ENCODE measurements around the gene GNAQ. TPM values are rescaled to one million over a fixed set of nuclear protein-coding genes. Genes with fewer than 3 reads are reported as not detected.

Gene GNAQ
- total and polyA plus RNA-seq, 8 donors = 55.5 to 95.5 (median 62.8) TPM

DNA sequence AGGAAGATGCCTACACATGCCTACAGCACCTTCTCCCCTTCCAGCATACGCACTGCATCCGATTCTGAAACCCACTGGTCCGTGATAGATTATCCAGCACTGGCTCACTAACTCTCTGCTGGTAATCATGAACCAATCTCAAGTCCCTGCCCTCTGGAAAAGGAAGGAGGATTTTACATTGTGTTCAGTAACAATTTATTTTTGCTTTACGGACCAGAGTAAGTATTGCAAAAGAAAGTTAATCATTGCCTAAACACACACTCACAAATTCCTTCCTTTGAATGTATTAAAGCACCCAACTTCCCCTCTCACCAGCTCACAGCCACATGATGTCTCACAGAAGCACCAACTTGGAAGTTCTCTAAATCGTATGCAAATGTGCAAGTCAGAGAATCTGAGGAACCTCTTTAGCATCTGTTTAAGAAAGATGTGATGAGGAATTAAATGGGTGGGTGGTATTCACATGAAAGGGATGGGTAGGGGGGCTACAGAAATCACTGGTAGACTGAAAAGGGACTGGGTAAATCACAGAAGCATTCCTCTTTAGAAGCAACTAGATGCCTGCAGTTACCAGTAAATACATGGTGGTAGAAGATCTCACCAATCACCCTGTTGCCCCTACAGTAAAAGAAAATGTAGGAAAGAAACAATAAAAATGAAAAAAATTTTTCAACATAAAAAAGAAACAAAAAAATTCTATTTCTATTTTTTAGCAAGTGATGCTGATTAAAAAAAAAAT is 8.4 kb downstream of the GNAQ start:
- no peak for TF ChIP-seq CTCF (IDR thresholded peaks at IDR 0.05)
- peak overlapping the region; percentile 82 to 83 for H3K27ac ChIP-seq
- intact Hi-C loops (cut with DNase I) = no loop called here
- H3K4me3 ChIP-seq = peak overlapping the region in 1 of 2 donors; percentile 12
- H3K27me3 ChIP-seq = no peaks in the 10 kb centered on the region
- DNase-seq (peak in 2 of 4 donors; percentile 52 to 60), ATAC-seq (peak; percentile 75)
- no peaks in the 10 kb centered on the region for H3K9me3 ChIP-seq
- H3K4me1 ChIP-seq = peaks cover 42 to 96% of the 10 kb centered on the region in 2 donors
- H3K36me3 ChIP-seq = no peaks in the 10 kb centered on the region

GRCh38 chr9:78021697-78022096 is 9.9 kb downstream of the GNAQ start:
- Histone ChIP-seq H3K27me3 (no peaks in the 10 kb centered on the region), H3K36me3 (no peaks in the 10 kb centered on the region), H3K4me1 (peaks cover 38 to 94% of the 10 kb centered on the region in 2 donors), H3K27ac (peak overlapping the region; percentile 58 to 83), H3K9me3 (no peaks in the 10 kb centered on the region), H3K4me3 (peak overlapping the region in 1 of 2 donors; percentile 12)
- peak in 3 of 4 donors; percentile 18 to 78 (median 58) for DNase-seq
- ATAC-seq = peak; percentile 80
- intact Hi-C loops (cut with DNase I) = no loop called here
- TF ChIP-seq CTCF (IDR thresholded peaks at IDR 0.05) = peak in 1 of 2 donors; percentile 14

DNA sequence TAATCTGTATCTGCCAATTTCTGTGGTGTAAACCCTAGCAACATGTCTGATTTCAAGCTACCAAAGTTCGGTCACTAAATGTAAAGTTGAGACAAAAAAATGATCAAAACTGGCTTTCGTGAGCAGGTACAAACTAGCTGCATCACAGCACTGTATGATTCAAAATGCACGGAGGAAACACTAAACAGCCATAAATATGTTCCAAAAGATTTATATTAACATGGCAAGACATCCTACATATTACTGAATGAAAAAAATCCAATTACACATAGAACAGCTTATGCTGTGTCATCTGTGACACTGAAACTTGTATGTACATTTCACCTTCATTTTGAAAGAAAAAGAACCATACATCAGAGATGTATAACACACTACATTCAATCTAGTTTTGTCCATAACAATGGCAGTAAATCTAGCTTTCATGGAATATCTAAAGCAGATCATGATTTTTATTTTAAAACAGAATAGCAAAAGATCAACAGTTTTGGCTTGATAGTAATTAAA is 14.4 kb downstream of the GNAQ start:
- TF ChIP-seq CTCF (IDR thresholded peaks at IDR 0.05) = no peak
- no peak overlapping the region for H3K4me3 ChIP-seq
- H3K36me3 ChIP-seq = no peaks in the 10 kb centered on the region
- no peaks in the 10 kb centered on the region for H3K27me3 ChIP-seq
- peaks cover 11 to 94% of the 10 kb centered on the region in 2 donors for H3K4me1 ChIP-seq
- ATAC-seq = no peak
- no peaks in the 10 kb centered on the region for H3K9me3 ChIP-seq
- intact Hi-C loops (cut with DNase I) = no loop called here
- no peak for DNase-seq
- H3K27ac ChIP-seq = peak overlapping the region in 1 of 2 donors; percentile 30

DNA sequence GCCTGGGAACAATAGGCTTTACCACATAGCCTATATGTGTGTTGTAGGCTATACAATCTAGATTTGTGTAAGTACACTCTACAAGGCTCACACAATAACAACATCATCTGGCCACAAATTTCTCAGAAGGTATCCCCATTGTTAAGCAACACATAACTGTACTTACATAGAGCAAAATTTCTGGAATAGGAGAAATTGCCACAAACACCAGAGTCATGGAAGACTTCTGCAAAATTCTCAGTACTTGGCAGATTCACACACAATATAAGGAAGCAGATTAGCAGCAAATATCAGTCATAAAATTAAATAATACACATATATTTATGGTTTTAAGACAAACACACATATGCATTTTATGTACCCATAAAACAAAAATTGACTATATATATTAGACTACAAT is 16.4 kb downstream of the GNAQ start:
- Histone ChIP-seq H3K27ac (peak overlapping the region in 1 of 2 donors; percentile 74), H3K36me3 (no peaks in the 10 kb centered on the region), H3K27me3 (no peaks in the 10 kb centered on the region), H3K4me1 (peaks cover 14 to 94% of the 10 kb centered on the region in 2 donors), H3K9me3 (no peaks in the 10 kb centered on the region), H3K4me3 (no peak overlapping the region)
- ATAC-seq (no peak), DNase-seq (no peak)
- no peak for TF ChIP-seq CTCF (IDR thresholded peaks at IDR 0.05)
- intact Hi-C loops (cut with DNase I) = no loop called here

DNA sequence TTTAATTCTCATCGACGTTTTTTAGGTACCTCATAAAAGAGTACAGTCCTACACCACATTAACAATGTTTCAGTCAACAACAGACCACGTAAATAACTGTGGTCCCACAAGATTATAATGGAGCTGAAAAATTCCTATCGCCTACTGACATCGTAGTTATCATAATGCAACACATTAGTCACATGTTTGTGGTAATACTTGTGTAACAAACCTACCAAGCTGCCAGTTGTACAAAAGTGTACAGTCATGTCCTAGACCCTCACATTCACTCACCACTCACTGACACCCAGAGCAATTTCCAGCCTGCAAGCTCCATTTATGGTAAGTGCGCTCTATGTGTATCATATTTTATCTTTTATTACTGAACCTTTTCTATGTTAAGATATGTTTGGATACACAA is 16.8 kb downstream of the GNAQ start:
- Histone ChIP-seq H3K27me3 (no peaks in the 10 kb centered on the region), H3K4me1 (peaks cover 18 to 94% of the 10 kb centered on the region in 2 donors), H3K36me3 (no peaks in the 10 kb centered on the region), H3K4me3 (no peak overlapping the region), H3K27ac (peak overlapping the region in 1 of 2 donors; percentile 74), H3K9me3 (no peaks in the 10 kb centered on the region)
- no peak for TF ChIP-seq CTCF (IDR thresholded peaks at IDR 0.05)
- DNase-seq (no peak), ATAC-seq (no peak)
- intact Hi-C loops (cut with DNase I) = no loop called here
